SK-N-MC (cell line): ENCODE data around the gene GTF2A2.

Source experiments
- EZH2 ChIP-seq: fragments of 200-600 bp; sonication (generic); IDR thresholded peaks from one replicate; pipeline ENCODE4 v1.6.1; 2017; ENCODE audit warnings: antibody characterized with exemption
- POLR2AphosphoS5 ChIP-seq: IDR thresholded peaks from 2 replicates; pipeline ENCODE4 v1.6.1; 2012; ENCODE audit warnings: mild to moderate bottlenecking, low read depth, low read length, borderline replicate concordance

DNA sequence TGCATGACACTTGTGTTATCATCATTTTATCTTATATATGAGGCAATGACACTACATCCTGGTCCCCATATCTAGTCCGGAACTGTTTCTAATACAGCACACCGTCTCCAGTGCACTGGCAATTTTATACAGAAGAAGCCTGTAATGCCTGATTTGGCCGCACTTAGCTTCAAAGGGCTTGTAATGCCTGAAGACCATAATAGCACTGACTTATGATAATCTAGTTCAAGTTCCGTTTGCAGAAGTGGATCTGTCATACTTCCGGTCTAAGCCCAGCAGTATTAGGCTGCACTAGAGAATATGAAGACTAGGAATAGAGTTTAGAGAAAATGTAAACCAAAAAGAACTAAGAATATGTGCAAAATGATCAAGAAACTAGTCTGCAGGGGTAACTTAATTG lies 30.5 kb upstream of the GTF2A2 start:
- TF ChIP-seq EZH2 (no peak), POLR2AphosphoS5 (no peak)
